Mammary epithelial cell (primary cell): ENCODE data around the gene TSPYL1.

Experiments used
- EZH2 ChIP-seq: IDR thresholded peaks from 2 replicates; pipeline ENCODE4 v1.6.1; 2012; ENCODE audit warnings: low read length, inconsistent platforms, borderline replicate concordance
- TF ChIP-seq, protein P1 (sequence below), 2 donors: IDR thresholded peaks in 1 of 2; conservative IDR thresholded peaks in 1 of 2; 2 replicates each; pipeline ENCODE4 v1.5.1; 2011 to 2012; ENCODE audit warnings: inconsistent platforms in 2 of 2, low read length in 2 of 2, mild to moderate bottlenecking in 2 of 2, control low read depth in 1 of 2, low read depth in 1 of 2; ENCODE audit not compliant: insufficient read depth in 1 of 2; ENCODE audit errors: extremely low read depth in 1 of 2

DNA sequence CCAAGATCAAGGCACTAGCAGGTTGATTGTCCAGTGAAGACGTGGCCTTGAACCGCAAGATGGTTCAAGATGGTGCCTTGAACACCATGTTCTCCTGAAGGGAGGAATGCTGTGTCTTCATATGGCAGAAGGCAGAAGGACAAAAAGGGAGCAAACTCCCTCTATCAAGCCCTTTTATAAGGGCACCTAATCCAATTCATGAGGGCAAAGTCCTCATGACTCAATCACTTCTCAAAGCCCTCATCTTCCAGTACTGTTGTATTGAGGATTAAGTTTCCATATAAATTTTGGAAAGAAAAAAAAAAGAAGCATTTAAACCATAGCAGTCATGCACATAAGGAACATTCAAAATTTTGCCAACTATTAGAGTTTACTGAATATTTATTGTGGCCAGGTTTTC lies 29.9 kb upstream of the TSPYL1 start:
- TF ChIP-seq, protein P1, sequence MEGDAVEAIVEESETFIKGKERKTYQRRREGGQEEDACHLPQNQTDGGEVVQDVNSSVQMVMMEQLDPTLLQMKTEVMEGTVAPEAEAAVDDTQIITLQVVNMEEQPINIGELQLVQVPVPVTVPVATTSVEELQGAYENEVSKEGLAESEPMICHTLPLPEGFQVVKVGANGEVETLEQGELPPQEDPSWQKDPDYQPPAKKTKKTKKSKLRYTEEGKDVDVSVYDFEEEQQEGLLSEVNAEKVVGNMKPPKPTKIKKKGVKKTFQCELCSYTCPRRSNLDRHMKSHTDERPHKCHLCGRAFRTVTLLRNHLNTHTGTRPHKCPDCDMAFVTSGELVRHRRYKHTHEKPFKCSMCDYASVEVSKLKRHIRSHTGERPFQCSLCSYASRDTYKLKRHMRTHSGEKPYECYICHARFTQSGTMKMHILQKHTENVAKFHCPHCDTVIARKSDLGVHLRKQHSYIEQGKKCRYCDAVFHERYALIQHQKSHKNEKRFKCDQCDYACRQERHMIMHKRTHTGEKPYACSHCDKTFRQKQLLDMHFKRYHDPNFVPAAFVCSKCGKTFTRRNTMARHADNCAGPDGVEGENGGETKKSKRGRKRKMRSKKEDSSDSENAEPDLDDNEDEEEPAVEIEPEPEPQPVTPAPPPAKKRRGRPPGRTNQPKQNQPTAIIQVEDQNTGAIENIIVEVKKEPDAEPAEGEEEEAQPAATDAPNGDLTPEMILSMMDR (conservative IDR thresholded peaks at IDR 0.05 in 1 of 2, IDR thresholded peaks at IDR 0.05 in 1 of 2; ENCODE audit: extremely low read depth in 1 of 2, insufficient read depth in 1 of 2, low read depth in 1 of 2, low read length in 2 of 2), result no peak
- no peak for TF ChIP-seq EZH2
